GM21526 (cell line): ENCODE data around the gene FGGY.
"Not testable (repeated sequence)": the region's sequence is repeated elsewhere in the genome, so short reads cannot be mapped to it uniquely, and the experiment has no call there.

Experiments
- ATAC-seq: cut with Tn5 transposase; IDR thresholded peaks from one replicate; pipeline ENCODE4 v1.9.1; 2021; ENCODE audit warnings: moderate library complexity; ENCODE audit not compliant: unreplicated experiment, low FRiP score

FGGY gene

DNA sequence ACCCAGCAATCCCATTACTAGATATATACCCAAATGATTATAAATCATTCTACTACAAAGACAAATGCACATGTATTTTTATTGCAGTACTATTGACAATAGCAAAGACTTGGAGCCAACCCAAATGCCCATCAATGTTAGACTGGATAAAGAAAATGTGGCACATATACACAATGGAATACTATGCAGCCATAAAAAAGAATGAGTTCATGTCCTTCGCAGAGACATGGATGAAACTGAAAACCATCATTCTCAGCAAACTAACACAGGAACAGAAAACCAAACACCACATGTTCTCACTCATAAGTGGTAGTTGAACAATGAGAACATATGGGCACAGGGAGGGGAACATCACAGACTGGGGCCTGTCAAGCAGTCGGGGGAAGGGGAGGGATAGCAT is 414.0 kb downstream of the FGGY start:
- ATAC-seq = not testable (repeated sequence)

DNA sequence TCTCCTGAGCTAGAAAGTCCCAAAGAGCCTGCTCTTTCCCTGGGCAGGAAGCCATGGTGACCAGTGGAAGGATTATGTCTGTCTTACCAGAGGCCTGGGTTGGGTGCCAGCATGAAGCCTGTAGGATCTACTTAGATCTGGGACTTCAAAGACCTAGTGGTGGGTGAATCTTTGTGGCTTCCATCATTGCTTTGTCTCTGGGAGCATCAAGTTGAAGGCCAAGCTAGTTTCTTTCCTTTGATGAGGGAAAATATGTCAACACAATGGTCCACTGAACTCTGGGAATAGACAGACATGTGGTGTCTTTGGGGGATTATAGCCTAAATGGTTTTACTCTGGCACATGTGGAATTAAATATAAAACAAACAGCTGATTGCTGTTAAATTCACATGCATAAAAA is 417.3 kb downstream of the FGGY start:
- ATAC-seq = no peak

DNA sequence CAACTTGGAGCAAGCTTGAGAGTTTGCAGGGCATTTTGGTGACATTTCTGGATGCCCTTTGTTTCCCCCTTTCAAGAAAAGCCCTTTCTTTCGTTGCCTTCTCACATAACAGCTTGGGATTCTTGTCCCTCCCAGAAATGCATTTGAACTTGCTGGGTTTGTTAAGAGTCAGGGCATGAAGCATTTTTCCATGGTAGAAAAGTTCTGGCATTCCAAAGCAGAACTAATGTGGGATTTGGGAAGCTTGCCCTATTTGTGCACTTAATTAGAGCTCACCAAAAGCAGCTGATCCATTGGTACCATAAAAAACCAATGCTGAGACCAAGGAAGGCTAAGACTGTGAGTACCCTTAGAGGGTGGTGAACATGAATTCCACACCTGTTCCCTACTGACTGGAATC is 418.1 kb downstream of the FGGY start:
- ATAC-seq = no peak

DNA sequence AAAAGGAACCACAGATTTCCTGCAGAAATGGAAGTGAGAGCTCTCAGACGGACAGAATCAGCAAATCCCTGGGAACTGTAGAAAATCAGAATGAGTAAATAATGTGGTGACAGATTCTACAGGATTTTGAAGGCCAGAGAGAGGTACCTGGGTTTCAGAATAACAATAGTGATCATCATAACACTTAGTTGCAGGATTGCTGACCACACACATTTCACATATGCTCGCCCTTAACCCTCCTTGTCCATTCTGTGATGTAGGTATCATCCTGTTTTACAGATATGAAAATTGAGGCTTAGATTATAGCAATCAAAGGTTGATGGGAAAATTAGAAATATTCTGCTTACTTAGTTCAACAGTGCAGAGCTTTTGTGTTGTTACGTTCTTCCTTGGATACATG is 419.9 kb downstream of the FGGY start:
- ATAC-seq = no peak

DNA sequence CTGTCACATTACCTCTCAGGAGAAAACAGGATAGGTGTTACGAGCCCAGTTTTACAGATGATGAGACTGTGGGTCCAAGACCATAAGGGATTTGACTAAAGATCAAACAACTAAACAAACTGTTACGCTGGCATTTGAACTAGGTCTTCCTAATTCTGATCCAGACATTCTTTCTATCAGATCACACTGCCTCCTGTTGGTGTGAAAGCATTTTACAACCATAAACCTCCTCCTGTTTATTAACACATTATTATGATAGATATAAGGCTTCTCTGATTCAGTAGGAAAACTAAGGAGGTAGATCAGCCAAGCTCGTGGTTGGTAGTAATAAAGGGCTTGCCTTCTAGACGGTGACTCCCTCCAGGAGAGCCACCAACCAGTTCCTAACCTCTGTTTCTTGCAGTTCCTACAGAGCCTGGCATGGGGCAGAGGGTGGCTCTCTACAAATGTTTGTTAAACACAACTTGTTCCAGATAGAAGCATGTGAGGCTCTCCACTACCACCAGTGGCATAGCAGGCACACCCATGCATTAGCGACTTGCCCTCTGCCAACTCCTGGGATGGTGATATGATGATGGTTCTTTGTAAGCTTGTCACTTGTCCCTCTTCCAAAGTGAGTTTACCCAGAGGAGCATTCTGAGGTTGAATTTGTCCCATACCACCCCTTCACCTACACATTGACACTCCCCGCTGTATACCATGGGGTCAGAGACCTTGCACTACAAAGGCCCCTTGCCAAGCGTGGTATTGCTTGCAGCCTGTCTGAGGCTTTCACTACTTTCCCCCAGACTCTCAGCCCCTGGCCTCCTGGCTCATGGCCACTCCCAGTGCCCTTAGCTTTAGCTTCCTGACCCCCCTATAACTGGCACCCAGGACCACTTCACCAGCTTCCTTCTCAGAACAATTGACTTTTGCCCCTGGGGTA is 421.4 kb downstream of the FGGY start:
- no peak for ATAC-seq

DNA sequence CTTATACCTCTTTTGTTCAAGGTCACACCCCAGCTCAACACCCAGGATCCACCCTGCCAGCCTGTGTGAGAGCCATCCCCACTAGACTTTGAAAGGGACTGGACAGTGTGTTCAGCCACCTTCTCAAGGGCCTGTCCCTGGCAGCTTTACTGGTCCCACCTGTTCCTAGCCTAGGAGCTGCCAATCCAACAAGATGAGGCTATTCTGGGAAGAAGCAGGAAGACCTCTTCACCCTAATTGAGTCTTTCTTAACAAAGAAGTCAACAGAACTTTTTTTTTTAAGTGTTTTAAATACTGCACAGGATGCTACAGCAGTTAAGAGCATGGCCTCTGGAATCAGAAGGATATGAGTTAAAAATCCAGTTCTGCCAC is 422.1 kb downstream of the FGGY start:
- no peak for ATAC-seq

DNA sequence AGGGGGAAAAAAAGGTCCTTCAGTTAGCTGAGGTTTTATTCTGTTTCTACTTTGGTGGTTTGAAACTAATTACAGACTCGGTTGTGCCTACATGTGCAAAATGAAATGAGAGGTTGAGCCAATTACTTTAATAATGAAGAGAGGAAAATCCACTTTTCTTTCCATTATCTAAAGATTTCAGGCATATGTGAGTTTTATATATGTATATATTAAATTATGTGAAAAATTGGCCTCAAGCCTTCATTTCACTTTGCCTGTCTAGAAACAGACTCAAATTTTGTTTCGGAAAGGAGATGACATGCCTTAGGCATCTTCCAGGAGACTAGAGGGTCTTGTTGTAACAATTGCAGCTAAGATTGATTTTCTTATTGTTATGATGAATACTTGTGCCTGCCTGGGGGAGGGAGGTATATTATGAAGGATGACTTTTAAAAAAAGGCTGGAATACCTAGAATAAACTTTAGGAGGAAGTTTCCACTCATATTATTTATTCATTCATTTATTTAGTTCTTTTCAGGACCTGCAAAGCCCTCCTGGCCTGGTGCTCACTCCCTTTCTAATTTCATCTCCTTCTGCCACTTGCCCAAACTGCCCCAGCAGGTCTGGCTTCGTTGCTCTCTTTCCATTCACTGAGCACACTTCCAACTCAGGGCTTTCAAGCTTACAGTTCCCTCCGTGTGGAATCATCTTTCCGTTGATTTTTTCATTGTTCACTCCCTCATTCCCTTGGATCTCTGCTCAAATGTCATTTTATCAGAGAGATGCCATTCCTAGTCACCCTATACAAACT is 423.6 kb downstream of the FGGY start:
- no peak for ATAC-seq

DNA sequence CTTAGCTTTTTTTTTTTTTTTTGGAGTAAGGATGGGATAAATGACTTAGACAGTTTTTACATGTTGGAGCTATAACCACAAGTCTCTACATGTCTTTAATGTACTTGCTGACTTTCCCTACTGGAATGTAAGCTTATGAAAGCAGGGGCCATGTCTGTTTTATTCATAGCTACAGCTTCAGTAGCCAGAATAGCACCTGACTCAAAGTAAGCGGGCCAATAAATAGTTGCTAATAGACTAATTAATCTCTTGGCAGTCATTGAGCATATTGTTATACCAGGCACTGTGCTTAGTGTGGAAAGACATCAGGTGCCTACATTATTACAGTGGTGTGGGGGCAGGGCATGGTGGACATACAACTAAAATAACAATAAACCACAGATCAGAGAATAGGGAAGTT is 433.4 kb downstream of the FGGY start:
- no peak for ATAC-seq

DNA sequence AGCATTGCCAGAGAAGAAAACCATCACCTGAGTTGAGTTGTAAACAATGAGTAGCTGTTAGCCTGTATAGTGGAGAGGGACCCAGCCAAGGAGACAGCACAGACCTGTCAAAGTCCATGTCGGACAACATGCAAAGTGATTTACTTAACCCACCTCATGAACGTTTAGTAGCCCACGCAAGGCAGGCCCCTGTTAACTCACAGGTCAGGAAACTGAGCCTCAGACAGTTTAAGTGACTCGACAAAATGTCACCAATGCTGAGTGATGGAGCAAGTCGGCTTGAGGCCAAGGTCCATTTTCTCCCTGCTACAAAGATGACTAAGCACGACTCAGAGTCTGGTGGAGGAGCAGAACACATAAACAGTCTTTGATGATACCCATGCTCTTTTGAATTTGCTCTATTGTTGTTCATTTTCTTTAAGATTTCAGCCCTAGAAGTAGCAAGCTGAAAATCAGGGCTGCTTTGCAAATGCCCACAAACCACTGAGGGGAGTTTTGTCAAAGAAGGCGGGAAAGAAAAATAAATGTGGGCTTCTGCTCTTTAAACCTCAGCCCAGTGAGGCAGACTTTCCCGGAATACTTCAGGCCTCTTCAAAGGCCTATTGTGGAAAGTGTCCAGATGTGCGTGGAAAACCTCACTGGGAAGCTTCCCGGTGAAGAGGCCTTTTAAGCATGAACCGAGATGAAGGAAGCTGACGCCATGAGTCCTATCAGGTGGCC is 434.0 kb downstream of the FGGY start:
- no peak for ATAC-seq

DNA sequence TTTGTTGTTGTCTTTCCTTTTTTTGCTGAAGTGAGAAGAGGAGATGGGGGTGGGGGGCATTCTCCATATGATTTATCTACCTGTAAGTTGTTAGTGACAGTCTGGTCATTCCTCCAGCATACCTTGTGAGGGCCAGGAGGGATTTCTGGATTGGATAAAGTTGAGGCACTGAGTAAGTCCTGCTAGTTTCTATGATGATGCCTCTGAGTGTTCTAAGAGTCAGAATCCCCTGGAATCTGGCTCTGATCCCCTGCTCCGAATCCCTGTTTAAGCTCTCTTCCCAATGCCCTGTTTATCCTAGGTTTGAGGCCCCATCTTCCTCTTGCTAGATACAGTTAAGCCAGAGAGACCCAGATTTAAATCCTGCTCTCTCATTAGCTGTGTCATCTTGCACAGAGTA is 434.7 kb downstream of the FGGY start:
- ATAC-seq = no peak

DNA sequence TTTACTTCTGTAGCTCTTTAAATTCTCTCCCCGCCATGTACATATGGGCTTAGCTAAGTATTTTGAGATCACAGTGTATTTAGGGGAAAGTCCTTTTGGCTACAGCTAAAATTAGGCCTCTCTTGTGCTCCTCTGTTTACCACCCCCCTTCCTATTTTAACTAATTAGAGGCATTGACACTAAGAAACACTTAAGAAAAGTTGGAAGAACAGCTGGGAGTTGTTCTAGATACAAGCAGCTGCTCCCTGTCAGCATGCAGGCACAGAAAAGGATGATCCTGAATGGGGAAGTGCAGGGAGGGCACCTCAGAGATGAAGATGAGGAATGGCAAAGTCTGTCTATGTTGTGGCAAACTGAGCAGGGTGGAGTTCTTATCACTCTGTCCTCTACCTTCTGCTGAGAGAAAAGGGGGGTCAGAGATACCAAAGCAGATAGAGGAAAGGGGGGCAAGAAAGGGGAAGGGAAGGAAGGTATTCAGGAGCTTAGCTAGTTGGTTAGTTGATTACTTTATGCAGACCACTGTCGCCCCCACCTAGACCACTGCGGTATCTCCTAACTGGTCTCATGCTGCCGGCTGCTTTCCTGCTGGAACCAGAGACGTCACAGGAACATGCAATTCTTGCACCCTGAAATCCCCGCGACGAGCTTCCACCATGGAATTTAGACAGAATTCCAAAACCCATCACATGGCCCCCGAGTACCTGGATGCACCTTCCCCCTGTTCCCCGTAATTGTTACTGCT is 435.5 kb downstream of the FGGY start:
- no peak for ATAC-seq

DNA sequence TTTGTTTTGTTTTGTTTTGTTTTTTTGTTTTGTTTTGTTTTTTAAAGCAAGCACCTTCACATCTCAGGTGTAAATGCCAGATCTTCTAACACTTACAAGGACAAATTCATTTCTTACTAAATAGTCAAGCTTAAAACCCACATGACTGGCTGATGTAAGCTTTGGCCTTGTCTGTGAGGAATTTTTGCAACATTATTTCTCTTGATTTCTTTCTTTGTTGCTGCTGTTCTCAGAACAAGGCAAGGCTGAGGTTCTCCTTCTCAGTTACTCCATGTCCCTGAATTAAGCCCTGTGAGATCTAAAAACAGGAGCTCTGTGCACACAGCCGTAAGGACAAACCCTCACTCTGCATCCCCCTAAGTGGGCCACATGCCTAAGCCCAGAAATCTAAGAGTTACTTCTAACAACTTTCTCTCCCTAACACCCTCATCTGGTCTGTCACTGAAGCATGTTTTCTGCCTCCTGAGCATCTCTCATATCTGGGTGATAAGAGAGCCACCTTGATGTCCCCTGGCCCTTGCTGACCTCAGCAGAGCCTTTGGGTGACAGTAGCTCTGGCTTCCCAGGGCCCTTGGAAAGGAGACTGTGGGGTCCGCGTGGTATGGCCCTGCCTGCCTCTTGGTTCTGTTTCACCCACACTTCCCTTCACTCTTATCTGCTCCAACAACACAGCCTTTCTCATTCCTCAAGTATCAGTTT is 436.7 kb downstream of the FGGY start:
- ATAC-seq = no peak

DNA sequence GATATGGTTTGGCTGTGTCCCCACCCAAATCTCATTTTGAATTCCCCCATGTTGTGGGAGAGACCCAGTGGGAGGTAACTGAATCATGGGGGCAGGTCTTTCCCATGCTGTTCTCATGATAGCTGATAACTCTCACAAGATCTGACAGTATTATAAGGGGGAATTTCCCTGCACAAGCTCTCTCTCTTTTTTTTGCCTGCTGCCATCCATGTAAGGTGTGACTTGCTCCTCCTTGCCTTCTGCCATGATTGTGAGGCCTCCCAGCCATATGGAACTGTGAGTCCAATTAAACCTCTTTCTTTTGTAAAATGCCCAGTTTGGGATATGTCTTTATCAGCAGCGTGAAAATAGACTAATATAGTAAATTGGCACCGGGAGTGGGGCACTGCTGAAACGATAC is 439.0 kb downstream of the FGGY start:
- ATAC-seq = not testable (repeated sequence)

DNA sequence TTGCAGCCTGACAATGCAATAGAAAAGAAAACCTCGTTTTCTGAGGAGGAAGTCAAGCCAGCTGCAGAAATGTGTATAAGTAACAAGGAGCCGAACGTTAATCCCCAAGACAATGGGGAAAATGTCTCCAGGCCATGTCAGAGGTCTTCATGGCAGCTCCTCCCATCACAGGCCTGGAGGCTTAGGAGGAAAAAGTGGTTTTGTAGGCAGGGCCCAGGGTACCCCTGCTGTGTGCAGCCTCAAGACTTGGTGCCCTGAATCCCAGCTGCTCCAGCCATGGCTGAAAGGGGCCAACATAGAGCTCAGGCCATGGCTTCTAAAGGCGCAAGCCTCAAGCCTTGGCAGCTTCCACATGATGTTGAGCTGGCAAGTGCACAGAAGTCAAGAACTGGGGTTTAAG is 439.9 kb downstream of the FGGY start:
- ATAC-seq = no peak

DNA sequence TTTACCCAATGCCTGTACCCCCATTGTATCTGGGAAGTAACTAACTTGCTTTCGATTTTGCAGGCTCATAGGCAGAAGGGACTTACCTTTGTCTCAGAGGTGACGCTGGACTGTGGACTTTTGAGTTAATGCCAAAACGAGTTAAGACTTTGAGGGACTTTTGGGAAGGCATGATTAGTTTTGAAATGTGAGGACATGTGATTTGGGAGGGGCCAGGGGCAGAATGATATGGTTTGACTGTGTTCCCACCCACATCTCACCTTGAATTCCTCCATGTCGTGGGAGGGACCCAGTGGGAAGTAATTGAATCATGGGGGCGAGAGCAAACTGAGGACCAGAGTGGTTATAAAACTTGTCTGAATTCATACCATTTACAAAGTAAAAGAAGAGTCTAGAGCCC is 440.7 kb downstream of the FGGY start:
- no peak for ATAC-seq

DNA sequence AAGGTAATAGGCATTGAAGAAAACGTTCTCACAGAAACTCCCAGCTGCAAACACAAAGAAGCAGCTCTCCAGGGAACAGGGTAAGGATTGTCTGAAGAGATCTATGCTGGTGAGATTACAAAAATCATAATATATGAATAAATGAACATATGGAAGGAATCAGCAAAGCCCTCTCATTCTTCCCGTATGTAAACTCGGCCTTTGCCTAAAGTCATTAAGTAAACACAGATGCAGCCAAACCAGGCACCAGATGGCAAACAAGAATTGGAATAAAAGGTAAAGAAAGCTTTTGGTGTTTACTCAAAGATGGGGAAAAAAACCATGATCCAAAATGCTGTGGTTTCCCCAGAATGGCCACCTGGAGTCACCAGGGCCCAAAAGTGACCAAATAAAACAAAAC is 441.3 kb downstream of the FGGY start:
- no peak for ATAC-seq

DNA sequence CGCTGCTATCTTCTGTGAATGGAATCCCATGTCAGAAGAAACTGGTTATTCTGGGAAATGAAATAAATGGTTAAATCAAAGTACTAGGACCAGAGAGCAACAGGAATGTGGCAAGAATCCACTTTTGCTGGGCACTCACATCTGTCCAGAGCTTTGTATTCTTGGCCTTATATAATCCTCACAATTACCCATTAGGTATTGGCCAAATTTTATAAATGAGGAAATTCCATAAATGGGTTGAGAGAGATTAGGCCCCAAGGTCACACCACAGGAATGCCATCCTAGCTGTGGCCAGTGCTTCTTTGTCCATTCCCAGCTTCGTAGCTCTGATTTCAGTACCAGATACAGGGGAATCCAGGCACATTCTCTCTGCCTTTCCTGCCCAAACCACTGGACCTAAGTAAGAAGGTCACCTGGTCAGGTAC is 441.7 kb downstream of the FGGY start:
- no peak for ATAC-seq

DNA sequence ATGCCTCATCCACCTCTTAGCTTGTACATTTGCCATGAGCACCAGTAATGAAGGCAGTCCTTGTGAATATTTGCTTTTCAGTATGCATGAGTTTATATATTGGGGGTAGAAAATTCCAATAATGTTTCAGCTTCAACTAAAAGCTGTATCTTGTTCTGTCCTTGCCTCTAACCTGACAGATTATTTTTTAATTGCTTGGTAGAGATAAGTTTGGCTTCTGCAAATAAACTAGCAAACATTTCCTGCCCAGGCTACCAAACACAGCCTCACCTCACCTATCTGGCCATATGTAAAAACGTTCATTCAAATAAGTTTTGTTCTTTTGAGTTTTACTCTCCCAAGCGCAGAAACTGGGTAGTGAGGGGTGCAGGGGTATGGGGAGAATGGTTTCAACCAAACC is 442.2 kb downstream of the FGGY start:
- ATAC-seq = no peak

DNA sequence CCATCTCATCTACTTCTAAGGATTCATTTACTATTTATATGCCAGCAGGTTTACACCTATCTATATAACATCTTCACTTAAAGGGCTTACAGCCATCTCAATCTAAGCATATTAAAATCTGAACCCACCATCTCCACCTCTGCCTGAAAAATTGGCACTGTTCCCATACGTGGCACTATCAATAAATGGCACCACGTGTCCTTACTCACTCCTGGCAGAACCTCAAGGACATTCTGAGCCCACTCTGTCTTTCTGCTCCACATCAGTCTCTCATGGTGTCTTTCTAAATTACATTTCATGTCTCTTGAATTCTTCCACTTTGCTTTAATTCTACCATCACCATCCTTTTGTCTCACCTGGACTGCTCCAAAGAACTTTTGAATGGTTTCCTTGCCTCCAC is 445.6 kb downstream of the FGGY start:
- no peak for ATAC-seq
